GM12801 (cell line): ENCODE results near the gene MGAT5B.

Experiments used
- CTCF ChIP-seq: IDR thresholded peaks from one replicate; pipeline ENCODE4 v1.5.1; 2011; ENCODE audit warnings: control low read depth; ENCODE audit not compliant: insufficient read length; ENCODE audit errors: extremely low read depth

MGAT5B gene

DNA sequence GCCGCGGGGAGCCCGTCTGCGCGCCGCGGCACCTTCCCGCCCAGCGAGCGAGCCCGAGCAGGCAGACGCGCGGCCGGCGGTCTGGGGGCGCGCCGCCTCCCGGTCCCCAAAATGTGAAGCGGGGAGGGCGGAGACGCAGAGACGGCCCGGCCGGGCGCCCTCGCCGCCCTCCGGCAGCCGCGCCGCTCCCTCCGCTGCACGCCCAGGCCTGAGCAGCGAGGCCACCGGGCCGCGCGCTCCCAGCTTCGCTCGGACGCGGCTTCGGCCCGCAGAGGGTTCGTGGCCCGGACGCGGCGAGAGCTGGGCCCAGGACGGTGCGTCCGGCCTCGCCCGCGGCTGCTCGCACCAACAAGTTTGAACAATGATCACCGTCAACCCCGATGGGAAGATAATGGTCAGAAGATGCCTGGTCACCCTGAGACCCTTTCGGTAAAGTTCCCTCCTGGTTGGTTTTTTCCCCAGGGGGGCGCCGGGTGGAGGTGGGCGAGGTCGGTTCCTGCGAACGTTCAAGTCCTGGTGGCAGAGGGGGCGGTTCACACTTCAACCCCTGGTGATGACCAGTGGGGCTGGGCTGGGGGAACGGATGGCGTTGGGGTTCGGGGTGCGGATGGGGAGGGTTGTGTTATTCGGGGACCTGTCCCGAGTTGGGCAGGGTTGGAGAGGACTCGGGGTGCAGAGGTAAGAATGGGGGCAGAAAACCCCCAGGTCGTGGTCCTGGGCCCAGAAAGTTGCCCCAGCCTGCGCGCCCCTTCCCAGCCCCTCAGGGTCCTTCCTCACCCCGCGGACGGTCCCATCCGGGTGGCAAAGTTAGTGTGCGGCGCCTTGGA lies 678 bp downstream of the MGAT5B start:
- no peak for TF ChIP-seq CTCF

GRCh38 chr17:76869496-76870376 lies 1.5 kb downstream of the MGAT5B start:
- TF ChIP-seq CTCF, result no peak

GRCh38 chr17:76870377-76870714 lies 2.1 kb downstream of the MGAT5B start:
- no peak for TF ChIP-seq CTCF

DNA sequence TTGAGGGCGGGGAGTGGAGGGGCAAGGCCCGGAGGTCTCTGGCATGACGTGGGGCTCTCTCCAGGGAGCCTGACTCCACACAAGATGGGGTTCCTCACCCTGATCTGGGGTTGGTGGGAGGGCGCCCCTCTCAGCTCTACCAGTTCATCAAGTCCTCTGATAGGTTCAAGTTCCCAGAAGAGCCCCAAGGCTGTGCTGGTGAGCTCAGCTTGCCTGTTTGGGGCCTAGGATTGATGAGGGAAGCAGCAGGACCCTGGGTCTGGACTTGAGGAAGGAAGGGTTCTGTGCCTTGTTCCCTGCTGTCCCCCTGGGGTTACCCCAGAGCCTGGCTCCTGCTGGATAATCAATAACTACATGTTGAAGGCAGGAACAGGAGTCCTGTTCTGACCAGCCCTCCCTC lies 3.5 kb downstream of the MGAT5B start:
- TF ChIP-seq CTCF, result no peak

GRCh38 chr17:76872221-76872873 lies 4.1 kb downstream of the MGAT5B start:
- no peak for TF ChIP-seq CTCF

GRCh38 chr17:76872874-76873221 lies 4.6 kb downstream of the MGAT5B start:
- no peak for TF ChIP-seq CTCF

GRCh38 chr17:76873856-76874255 lies 5.7 kb downstream of the MGAT5B start:
- TF ChIP-seq CTCF, result no peak
